ENCODE data around the gene PRRC2B.

PRRC2B gene

GRCh38 chr9:131409458-131409992, 15.6 kb downstream of the PRRC2B start:
- DNase-seq (ENCODE audit: low read depth): no peak

- DNase-seq (ENCODE audit: low read depth): no peak
Observed at GRCh38 chr9:131410044-131410491, 16.2 kb downstream of the PRRC2B start.

DNA sequence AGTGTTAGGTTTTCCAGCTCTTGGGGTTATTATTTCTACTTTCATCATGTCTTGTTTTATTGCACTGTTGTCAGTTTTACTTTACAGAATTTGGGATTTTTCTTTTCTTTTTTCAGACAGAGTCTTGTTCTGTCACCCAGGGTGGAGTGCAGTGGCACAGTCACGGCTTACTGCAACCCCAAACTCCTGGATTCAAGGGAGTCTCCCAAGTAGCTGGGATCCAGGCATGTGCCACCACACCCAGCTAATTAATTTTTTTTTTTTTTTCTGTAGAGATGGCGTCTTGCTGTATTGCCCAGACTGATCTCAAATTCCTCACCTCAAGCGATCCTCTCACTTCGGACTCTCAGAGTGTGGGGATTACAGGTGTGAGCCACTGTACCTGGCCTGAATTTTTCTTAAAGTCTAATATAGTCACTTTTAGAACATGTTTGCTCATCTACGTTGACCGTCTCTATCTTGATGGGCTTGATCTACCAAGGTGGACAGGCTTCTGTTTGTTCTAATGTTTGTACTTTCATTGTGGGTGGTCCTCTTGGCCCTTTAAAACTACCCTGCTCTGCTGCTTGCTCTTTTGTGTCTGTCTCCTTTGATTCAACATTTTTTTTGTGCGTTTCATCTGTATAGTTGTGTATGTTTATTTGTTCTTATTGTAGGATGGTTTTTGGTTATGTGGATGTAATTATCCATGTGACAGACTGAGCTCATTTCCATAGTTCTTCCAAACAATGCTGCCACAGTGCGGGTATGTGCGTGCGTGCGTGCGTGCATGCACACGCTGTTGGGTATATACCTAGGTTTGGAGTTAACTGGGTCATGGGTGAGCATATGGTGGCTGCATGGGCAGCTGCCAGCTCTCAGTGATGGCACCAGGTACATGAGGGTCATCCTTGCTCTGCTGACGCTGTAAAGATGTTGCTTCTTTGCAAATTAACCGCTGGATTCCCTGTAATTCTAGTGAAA, 18.1 kb downstream of the PRRC2B start:
- no peak for DNase-seq (ENCODE audit: low read depth)

GRCh38 chr9:131416509-131416908, 22.6 kb downstream of the PRRC2B start:
- no peak for DNase-seq (ENCODE audit: low read depth)

DNA sequence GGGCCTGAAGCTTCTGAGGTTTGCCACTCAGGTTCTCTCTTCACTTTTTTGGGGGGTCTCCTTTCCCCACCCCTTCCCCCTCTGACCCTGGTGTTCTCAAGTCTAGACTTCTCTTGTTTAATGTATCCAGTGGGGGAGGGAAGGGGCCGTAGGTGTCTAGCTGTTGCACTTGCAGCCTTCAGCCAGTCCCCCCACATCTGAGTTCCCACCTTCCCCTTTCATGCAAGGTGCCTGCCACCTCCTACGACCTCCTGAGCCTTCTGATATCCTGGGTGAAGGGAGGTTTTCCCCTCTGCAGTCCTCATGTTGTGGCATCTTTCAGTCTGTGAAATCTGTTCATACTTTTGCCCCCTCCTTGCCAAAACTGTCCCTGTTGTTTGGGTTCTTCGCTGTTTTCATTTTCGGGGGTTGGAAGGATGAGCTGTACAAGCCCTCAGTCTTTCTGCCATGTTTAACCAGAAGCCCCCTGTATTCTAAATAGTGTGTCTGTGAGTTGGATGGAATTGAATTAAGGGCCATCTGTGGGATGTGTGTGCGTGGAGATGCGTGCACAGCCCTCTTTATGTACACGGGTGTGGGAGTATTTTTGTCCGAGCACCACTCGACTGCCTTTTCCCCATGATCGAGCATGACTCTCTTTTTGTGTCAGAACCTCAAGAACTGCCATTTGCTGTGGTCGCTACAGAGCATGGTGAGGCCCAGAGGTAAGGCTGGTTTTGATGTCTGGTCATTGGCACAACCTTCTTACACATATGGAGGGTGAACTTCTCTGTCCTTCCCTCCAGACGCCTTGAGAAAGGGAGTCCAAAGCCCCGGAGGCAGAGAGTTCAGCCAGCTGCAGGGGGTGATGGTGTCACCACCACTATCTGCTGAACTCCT, 23.6 kb downstream of the PRRC2B start:
- DNase-seq (ENCODE audit: low read depth): no peak

GRCh38 chr9:131418143-131419025, 24.5 kb downstream of the PRRC2B start:
- DNase-seq (ENCODE audit: low read depth): no peak

DNA sequence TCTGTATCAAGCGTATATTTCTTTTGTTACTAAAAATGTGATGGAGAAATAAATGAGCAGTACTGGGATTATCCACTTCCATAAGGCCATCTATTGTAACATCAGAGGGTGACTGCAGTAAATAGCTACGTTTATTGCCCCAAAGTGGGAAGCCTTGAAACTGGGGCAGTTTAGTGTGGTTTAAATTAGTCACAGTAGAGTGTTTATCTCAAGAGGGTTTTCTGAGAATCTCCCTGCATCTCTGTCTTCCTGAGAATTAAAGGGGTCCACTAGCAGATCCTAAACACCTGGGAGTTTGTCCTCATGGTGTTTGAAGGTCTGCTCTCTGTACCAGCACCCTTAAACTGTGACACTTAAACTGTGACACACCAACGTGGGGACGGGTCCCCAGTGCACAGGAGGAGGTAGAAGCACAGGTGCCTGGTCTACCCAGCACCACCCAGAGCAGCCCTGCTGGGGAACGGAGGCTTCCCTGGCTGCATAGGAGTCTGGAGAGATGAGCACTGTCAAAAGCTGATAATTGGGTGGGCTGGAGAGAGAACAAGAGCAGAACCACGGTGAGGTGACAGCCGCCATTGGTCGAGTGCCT, 25.2 kb downstream of the PRRC2B start:
- DNase-seq (ENCODE audit: low read depth): no peak

DNA sequence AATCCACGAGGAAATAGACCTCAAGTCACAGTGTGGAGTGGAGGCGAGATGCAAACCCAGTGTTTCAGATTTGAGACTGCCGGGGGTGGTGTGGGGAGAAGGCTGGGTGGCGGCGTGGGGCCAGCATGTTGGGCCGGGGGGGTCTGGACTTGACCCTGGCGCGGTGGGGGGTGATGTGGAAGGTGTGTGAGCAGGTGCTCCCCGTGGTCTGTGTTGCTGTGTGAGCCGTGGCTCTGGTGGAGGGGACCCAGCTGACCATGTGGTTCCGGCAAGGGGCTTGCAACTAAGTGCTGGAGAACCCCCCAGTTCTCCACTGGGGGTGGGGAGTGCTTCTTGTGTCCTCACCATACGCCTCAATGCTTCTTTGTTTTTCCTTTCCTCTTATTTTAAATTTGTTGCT, 25.8 kb downstream of the PRRC2B start:
- no peak for DNase-seq (ENCODE audit: low read depth)

- no peak for DNase-seq (ENCODE audit: low read depth)
Observed at GRCh38 chr9:131420980-131421624, 27.2 kb downstream of the PRRC2B start.

- no peak for DNase-seq (ENCODE audit: low read depth)
Observed at GRCh38 chr9:131421691-131422090, 27.8 kb downstream of the PRRC2B start.

GRCh38 chr9:131422241-131422792, 28.4 kb downstream of the PRRC2B start:
- DNase-seq (ENCODE audit: low read depth): no peak

DNA sequence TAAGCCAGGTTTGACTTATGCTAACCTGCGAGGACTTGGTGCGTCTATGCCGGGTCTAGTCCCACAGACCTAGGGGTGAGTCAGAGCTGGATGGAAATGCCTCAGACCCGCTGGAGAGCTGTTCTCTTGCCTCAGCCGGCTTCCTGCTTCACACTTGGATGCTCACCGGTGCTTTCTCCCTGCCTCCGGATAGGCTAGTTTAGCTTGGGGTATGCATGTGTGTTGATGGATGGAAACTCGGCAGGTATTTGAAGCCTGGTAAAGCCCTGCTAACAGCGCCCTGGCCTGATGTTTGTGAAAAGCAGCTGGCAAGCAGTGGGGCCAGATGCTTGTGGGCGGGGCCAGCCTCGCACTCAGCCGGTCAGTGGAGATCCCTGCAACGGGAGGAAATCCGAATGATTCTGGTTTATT, 29.3 kb downstream of the PRRC2B start:
- DNase-seq (ENCODE audit: low read depth): no peak

GRCh38 chr9:131426545-131426944, 32.7 kb downstream of the PRRC2B start:
- DNase-seq (ENCODE audit: low read depth): no peak

DNA sequence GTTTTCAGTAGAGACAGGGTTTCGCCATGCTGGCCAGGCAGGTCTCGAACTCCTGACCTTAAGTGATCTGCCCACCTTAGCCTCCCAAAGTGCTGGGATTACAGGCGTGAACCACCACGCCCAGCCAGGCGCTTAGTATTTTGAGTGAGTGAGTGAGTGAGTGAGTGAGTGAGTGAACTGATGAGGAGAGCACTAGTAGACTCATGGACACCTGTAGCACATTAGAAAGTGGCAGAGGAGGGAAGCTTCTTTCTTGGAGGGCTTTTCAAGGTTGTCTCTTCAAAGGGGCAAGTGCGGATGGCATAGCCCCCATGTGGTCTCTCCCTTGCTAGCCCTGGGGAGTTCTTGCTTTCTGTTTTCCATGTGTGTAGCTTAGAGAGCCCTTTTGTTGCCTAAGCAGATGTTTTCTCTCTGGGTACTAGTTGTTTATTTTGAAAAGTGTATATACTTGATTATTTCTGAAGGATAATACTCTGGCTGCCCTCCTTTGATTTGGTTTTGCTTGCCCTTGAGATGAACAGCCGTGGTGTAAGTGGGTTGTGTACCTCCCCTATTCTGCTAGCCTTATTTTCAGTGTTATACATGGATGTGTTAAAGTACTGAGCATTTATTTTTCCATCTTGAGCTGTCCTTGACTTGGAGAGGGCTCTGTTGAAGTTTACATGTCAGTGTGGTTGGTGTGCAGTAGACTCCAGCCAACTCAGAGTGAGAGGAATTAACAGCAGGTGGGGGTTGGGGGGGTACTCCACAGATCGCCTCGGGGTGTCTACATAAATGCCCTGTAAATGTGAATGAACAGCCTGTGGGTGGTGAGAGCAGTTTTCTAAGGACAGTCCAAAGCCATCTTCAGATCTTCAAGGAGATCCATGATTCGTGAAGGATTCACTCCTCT, 35.5 kb downstream of the PRRC2B start:
- DNase-seq (ENCODE audit: low read depth): no peak

- no peak for DNase-seq (ENCODE audit: low read depth)
Observed at GRCh38 chr9:131432050-131432449, 38.2 kb downstream of the PRRC2B start.

DNA sequence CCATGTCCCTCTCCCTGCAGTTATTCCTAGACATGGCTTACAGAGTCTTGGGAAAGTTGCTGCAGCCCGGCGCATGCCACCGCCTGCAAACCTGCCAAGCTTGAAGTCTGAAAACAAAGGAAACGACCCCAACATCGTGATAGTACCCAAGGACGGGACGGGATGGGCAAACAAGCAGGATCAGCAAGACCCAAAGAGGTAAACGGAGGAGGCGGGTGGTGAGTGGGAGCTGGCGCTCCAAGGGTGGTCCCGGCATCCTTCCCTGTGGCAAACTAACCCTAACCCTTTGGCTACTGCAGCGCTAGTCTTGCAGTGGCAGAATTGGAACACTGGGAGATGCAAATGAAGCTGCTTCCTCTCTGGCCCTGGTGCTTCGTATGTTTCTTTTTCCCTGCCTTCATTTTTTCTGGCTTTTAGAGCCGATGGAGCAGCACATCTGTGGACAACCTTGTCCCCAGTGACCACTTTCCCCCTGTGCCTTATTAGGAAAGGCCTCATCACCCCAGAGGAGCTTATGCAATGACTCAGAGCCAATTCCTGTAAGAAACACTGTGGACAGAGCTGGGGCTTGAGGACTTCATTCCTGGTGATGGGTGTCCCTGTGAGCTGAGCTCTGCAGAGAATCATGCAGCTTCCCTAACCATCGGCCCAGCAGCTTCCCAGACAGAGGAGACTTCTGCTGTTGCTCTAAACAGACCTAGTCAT, 38.9 kb downstream of the PRRC2B start:
- DNase-seq (ENCODE audit: low read depth): no peak

DNA sequence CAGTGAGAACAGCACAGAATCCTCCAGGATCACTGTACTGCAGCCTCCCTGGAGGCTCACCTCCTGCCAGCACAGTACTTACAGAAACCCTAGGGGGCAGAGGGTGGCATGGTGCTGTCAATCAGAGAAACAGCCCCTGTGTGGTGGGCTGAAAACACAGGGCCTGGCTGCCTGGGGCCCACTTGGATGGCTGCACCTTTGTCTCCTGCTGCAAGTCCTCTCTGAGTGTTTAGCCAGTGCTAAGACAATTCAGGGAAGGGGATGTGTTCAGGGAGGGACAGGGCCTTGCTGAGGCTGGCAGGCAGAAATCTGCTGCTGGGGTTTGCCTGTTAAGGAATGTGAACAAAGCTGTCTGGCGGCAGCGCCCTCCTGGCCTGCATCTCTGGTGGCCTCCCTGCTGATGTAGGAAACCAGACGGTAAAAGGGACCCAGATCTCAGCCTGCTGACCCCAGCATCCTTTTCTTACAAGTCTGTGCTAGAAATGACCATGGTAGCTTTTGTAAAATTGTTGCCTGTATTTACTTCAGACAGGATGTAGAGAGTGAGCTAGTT, 39.5 kb downstream of the PRRC2B start:
- DNase-seq (ENCODE audit: low read depth): no peak

GRCh38 chr9:131434673-131435072, 40.8 kb downstream of the PRRC2B start:
- no peak for DNase-seq (ENCODE audit: low read depth)

All from stimulated activated CD8-positive, alpha-beta memory T cell treated with anti-CD3 and anti-CD28 coated beads, Interleukin-15, amount 100 ng/mL, for 24 hours (primary cell).